Endometrial microvascular endothelial cells (primary cell): ENCODE data around the gene MUC4. TPM values are rescaled to one million over a fixed set of nuclear protein-coding genes. Genes with fewer than 3 reads are reported as not detected.
"Not testable (repeated sequence)": the region's sequence is repeated elsewhere in the genome, so short reads cannot be mapped to it uniquely, and the experiment has no call there.

ENCODE experiments used
- in situ Hi-C: cut with HindIII; loops from 2 replicates; pipeline ENCODE4 v1.10.0; 2017; ENCODE audit warnings: low sequenced_read_pairs, low pct_unique_long_range_greater_than_20kb; ENCODE audit errors: inconsistent ontology term
- total RNA-seq: library from RNA; depleted of rRNA; stranded (reverse); fragments of >200 nt; gene quantifications from one replicate; pipeline ENCODE4 v1.2.3, GENCODE V29; 2015; ENCODE audit errors: inconsistent ontology term

The MUC4 gene
- total RNA-seq, 1 donor from 2014 or later: not detected

DNA sequence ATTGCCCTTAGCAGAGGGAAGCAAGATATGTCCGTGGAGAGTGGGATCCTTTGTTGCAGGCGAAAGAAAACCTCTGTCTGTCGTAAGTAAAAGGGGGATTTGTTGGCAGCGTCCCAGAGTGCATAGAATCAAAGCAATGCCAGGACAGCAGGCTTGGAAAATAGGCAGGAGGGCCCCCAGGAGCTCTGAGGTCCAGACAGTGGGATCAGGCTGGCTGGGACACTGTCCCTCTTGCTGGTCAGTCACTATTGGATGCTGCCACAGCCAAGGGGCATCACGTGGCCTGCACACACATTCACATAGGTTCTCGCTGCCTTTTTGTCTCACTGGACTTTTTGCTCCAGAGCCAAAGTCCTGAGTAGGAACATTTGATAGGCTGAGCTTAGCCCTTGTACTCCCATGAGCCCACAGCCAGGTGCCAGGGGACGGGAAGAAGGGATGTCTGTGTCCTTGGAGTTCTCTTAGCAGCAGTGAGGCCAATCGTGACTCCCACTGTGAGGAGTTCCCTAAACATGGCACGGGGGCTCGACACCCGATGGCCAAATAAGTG lies 80.3 kb downstream of the MUC4 start:
- in situ Hi-C loops: no loop called here

DNA sequence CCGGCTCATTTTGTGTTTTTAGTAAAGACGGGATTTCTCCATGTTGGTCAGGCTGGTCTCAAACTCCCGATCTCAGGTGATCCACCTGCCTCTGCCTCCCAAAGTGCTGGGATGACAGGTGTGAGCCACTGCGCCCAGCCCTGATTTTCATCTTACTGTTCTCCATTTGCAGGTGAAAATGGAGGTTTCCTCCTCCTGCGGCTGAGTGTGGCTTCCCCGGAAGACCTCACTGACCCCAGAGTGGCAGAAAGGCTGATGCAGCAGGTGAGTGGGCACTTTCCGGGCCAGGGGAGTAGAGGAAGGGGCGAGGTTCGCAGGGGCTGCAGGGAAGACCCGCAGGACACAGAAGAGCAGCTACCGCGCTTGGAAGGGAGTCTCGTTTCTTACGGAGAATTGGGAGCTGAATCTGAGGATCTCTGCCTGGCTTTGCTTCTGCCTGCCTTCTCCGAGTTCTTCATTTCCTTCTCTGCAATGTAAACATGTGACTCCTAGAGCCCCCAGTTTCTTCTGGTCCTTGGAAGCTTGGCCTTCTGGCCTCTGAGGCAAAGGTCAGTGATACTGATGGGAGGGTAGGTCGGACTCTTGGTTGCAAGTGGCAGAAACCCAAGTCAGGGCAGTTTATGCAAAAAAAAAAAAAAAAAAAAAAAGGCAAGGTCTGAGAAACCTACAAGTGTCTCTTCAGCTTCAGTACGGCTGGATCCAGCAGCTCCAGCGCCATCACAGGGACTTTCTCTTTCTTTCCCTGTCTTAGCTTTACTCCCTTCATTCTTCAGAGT lies 82.1 kb downstream of the MUC4 start:
- in situ Hi-C loops: no loop called here

DNA sequence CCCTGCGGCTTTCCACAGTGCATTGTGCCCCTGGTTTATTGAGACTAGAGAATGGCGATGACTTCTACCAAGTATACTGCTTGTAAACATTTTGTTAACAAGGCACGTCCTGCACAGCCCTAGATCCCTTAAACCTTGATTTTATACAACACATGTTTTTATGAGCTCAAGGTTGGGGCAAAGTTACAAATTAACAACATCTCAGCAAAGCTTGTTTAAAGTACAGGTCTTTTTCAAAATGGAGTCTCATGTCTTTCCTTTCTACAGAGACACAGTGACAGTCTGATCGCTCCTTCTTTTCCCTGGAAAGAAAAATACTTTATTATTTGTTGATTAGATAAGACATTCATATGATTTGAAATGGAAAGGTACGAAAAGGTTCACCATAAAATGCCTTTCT lies 82.9 kb downstream of the MUC4 start:
- in situ Hi-C loops: not testable (repeated sequence)

DNA sequence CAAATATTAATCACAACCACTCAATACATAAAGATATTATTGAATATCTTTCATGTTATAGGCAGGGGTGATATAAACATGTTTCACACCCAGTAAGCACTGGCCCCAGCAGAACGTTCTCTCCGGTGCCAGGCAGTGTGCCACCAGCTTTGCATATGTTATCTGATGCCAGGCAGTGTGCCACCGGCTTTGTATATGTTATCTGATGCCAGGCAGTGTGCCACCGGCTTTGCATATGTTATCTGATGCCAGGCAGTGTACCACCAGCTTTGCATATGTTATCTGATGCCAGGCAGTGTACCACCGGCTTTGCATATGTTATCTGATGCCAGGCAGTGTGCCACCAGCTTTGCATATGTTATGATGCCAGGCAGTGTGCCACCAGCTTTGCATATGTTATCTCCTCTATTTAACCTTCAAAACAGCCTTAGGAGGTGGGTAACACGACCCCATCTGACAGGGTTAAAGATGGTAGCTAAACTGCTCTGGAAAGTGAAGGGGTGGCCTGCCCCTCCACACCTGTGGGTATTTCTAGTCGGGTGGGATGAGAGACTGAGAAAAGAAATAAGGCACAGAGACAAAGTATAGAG lies 84.0 kb downstream of the MUC4 start:
- in situ Hi-C loops: no loop called here

DNA sequence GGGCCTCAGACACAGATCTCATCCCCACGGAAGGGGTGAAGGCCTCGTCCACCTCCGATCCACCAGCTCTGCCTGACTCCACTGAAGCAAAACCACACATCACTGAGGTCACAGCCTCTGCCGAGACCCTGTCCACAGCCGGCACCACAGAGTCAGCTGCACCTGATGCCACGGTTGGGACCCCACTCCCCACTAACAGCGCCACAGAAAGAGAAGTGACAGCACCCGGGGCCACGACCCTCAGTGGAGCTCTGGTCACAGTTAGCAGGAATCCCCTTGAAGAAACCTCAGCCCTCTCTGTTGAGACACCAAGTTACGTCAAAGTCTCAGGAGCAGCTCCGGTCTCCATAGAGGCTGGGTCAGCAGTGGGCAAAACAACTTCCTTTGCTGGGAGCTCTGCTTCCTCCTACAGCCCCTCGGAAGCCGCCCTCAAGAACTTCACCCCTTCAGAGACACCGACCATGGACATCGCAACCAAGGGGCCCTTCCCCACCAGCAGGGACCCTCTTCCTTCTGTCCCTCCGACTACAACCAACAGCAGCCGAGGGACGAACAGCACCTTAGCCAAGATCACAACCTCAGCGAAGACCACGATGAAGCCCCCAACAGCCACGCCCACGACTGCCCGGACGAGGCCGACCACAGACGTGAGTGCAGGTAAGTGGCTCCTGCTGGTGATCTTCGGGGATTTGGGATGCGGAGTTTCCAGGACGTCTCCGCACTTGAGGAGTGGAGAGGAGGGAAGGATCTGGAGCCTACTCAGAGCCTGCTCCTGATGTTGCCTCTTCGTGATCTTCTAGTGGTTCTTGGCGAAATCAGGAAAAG lies 85.6 kb downstream of the MUC4 start:
- in situ Hi-C loops: not testable (repeated sequence)

DNA sequence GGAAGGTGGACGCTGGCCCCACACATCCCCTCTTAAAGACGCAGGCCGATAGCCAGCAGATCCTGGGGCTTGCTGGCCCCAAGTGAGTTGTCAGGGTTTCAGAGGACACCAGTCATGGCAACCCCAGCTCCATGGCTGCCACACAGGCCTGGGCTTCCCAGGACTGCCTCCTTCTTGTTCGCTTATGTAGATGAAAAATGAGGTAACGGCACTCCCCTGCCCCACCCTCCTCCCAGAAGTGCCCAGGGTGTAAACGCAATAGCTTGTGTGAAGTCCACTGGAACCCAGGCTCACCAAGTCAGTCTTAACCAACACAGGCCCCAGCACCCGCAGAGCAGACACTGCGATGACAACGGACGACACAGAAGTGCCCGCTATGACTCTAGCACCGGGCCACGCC lies 87.4 kb downstream of the MUC4 start:
- in situ Hi-C loops: not testable (repeated sequence)

DNA sequence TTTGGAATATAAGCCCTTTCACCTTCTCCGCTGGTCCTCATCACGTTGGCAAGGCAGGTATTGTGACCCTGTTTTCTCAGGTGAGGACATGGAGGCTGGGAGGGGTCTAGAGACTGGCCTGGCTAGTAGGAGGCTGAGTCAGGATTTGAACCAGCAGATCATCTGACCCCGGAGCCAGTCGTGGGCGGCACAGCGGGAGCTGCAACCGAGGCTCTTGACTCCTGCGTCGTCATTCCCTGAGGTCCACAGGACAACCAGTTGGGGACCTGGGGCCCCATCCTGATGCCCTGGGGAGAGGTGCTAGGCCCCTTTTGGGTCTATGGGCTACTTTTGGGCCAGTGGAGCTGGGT lies 88.8 kb downstream of the MUC4 start:
- in situ Hi-C loops: not testable (repeated sequence)

DNA sequence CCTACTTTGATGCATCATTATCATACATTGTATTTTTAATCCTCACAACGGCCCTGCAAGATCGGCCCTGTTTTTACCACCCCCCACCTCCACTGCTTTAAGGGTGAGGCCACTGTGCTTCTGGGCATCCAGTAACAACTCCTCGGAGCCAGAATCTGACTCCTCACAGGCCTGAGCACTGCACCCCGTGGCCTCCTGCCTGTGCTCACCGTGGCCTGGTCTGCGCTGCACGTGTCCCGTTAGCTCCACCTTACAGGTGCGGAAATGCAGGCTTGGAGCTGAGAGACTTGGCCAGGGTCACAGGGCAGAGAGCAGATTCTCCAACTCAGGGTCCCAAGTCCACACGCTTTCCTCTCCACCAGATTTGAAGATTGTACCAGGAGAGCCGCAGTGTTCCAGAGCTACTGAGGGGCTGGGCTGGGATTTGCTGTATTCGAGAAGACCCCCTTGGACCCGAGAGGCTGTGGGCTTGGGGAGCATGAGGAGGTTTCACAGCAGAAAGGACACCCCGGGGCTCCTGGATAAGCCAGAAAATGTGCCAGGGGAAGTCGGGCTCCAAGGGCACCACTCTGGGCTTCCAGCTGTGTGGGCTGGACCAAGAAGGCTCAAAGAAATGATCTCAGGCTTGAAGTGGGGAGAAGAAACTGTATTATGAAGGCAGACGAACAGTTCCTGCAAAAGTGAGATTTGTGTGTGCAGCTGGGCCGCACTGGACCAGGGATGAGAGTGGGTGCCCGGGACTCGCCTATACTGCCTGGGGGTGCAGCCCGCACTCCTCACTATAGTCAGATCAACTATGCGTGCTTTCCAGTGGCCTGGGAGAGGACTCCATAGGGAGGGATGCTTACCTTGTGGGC lies 89.4 kb downstream of the MUC4 start:
- in situ Hi-C loops: not testable (repeated sequence)

DNA sequence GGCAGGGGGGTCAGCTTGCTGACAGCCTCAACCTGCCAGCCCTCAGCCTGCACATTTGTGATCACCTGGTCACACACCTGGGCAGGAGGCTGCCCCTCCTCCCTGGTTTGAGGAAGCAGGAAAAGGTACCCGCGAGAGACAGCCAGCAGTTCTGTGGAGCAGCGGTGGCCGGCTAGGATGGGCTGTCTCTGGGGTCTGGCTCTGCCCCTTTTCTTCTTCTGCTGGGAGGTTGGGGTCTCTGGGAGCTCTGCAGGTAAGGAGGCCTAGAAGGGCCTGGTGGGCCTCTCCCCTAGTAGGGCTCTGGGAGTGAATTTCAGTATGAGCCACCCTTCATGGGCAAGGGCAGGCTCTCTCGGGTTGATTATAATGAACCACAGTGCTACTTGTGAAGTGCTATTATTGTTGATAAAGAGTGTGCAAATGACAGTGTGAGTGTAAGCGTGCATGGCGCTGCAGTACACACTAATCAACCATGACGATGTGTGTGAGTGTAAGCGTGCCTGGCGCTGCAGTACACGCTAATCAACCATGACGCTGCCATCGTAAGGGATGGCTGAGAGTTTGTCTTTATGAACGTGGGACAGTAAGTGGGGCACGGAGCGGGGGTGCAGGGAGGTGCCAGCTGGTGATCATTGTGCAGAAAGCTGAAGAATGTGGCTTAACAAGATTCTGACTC lies 90.8 kb downstream of the MUC4 start, which contains the start of gene MUC20:
Gene MUC20 (plus strand): TSS at position 148 of the 676 bp plus-strand sequence. CDS start 30 bp downstream, at position 178.
- in situ Hi-C loops: not testable (repeated sequence)

DNA sequence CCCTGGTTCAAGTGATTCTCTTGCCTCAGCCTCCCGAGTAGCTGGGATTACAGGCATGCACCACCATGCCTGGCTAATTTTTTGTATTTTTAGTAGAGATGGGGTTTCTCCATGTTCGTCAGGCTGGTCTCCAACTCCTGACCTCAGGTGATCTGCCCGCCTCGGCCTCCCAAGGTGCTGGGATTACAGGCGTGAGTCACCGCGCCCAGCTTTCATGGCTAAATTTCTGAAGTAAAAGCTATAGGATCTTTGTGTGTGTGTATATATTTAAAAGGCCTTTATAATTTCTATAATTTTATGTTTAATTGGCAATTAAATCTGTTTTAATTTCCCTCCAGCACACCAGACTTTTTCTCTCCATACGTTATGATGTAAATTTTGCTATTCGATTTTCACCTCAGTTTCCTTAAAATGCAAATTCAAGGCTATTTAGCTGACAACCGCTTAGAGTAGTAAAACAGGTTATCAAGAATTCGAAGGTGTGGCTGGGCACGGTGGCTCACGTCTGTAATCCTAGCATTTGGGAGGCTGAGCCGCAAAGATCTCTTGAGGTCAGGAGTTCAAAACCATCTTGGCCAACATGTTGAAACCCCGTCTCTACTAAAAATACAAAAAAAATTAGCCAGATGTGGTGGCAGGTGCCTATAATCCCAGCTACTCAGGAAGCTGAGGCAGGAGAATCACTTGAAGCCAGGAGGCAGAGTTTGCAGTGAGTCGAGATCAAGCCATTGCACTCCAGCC lies 92.0 kb downstream of the MUC4 start:
- in situ Hi-C loops: not testable (repeated sequence)

DNA sequence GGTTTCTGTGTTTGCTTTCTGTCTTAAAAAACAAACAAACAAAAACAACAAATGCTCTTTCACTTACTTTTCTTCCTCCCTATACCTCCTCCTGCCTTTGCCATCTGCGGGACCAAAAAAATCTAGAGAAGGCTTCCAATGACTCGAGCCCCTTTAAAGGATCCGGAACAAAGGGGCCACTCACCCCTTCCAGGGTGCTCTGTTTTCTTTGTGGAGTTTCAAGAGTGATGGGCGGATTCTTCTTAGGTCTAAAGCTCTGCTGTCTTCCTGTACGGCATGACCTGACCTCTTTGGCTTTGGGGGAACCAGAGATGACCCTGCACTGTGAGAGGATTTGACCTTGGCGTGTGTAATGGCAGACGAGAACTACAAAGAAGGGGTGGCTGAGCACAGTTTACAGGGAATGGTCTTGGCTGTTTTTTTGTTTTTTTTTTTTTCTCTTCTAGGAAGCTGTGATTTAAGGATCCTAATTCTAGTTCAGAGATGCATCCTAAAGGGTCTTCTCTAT lies 93.2 kb downstream of the MUC4 start:
- in situ Hi-C loops: no loop called here

DNA sequence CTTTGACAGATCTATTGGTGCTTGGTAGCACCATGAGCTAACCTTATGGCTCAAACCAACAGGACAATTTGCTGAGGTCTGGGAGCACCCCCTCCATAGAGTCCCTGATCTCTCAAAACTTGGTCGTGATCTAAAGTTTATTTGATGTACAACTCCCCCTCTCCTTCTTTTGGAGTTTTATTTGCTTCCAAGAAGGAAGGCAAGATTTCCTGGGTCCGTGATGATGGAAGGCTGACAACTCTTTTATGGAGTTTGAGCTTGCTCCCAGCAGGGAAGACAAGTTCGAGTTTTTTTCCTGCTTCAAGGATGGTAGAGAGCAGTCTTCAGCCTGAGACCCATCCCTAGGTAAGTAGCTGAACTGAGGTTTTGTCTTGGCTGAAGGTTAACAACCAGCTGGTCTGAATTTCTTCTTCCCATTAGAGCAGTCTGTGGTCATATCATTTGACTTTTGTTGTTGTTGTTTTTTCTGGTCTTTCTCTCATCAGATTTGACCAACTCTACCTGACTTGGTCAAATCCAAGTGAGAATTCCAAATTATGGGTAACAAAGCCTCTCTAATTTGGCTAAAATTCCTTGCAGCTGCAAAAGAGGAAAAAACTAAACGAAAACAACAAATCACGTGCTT lies 93.8 kb downstream of the MUC4 start:
- in situ Hi-C loops: no loop called here

DNA sequence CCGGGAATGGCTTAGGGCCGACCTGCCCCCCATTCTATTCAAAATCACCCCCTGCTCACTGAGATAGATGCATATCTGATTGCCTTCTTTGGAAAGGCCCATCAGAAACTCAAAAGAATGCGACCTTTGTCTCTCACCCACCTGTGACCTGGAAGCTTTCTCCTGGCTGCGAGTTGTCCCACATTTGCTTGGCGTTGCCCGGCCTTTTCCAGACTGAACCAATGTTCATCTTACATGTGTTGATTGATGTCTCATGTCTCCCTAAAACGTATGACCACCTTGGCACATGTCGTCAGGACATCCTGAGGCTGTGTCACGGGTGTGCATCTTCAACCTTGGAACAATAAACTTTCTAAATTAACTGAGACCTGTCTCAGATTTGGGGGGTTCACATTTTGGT lies 94.3 kb downstream of the MUC4 start:
- in situ Hi-C loops: no loop called here

DNA sequence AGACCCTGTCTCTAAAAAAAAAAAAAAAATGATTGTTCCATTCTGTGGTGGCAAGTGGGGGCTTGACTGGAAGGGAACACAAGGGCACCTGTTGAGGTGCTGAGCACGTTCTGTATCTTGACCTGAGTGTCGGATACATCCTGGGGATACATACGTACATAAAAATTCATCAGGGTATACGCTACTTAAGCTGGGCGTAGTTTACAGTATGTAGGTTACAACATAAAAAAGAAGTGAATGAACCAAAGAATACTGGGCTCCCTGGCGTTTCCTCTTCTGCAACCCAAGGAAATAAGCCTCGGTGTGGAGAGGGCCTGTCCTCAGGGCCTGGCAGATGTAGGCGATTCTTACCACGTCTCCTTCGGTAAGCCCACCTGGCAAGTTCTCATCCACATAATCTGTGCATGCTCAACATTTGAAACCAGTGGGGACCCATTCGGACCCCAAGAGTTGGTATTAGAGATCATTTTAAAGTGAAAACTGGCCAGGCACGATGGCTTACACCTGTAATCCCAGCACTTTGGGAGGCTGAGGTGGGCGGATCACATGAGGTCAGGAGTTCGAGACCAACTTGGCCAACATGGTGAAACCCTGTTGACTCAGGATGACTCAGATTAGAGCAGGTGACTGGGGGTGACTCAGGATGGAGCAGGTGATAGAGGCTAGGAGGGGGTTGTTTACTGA lies 96.0 kb downstream of the MUC4 start:
- in situ Hi-C loops: no loop called here

DNA sequence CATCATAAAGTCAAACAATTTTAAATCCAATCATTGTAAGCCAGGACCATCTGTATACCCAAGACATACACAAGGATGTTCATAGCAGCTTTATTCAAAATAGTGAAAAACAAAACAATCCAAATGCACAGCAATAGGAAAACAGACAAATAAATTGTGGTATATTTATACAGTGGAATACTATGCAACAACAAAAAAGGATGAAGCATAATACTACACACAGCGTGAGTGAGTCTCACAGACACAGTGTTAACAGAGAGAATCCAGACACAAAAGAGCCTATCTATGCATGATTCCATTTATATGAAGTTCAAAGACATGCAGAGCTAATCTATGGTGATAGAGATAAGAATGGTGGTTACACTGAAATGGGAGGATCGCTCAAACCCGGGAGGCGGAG lies 96.6 kb downstream of the MUC4 start:
- in situ Hi-C loops: no loop called here

DNA sequence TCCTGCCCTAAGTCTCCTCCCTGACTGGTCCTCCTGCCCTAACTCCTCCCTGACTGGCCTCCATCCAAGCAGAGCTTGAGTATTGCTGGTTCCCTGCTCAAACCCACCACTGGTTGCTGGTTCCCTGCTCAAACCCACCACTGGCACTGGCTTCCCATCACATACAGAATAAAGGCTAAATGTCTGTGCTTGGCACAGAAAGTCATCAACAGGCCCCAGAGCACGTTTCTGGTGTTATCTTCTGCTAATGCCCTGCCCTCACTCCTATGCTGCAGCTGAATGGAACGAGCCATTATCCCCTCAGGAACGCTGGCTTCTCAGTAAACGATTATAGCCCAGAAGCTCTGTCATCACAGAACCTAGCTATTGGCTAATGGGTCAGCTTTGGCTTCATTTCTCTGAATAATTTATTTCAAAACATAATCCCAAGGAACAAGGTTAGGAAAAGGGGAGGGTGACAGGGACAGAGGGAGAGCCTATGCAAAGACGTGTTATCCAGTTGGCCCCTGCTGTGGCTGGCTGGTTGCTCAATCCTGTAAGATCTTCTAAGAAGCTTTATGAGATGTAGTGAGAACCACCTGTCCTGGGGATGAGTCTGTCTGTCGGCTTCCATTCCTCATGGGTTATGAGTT lies 97.2 kb downstream of the MUC4 start:
- in situ Hi-C loops: no loop called here
